Neural cell (in vitro differentiated cells): Measurements from ENCODE around the gene KCND2. TPM values are rescaled to one million over a fixed set of nuclear protein-coding genes. Genes with fewer than 3 reads are reported as not detected.

ENCODE experiments used
- H2AFZ ChIP-seq: fragments of 200-600, 300-800 bp; sonication (generic), shearing (Covaris generic); 2 replicates; pipeline ENCODE4 v1.6.0; 2014; ENCODE audit warnings: low read depth, mild to moderate bottlenecking, antibody characterized with exemption, low read length, moderate library complexity
- H3F3A ChIP-seq: fragments of 200-600 bp; shearing (Covaris generic); 2 replicates; pipeline ENCODE4 v1.6.1; 2016; ENCODE audit warnings: mild to moderate bottlenecking, moderate library complexity, mixed read lengths, antibody characterized with exemption, low read length; ENCODE audit not compliant: insufficient read depth, poor library complexity, severe bottlenecking
- H3K27ac ChIP-seq: fragments of 200-600, 300-800 bp; sonication (generic), shearing (Covaris generic); 2 replicates; pipeline ENCODE4 v1.5.1; 2014; ENCODE audit warnings: mild to moderate bottlenecking, low read length, moderate library complexity
- H3K27me3 ChIP-seq: fragments of 300-800, 200-600 bp; sonication (generic), shearing (Covaris generic); 2 replicates; pipeline ENCODE4 v1.6.0; 2014; ENCODE audit warnings: mild to moderate bottlenecking, low read depth, low read length, moderate library complexity; ENCODE audit not compliant: insufficient read depth
- H3K36me3 ChIP-seq: fragments of 300-800, 200-600 bp; sonication (generic), shearing (Covaris generic); 2 replicates; pipeline ENCODE4 v1.5.1; 2014; ENCODE audit warnings: mild to moderate bottlenecking, antibody characterized with exemption, low read length, moderate library complexity; ENCODE audit not compliant: insufficient read depth
- H3K4me2 ChIP-seq: fragments of 300-800, 200-600 bp; sonication (generic), shearing (Covaris generic); 2 replicates; pipeline ENCODE4 v1.6.0; 2014; ENCODE audit warnings: mild to moderate bottlenecking, low read length
- H3K4me3 ChIP-seq: fragments of 300-800, 200-600 bp; sonication (generic), shearing (Covaris generic); 2 replicates; pipeline ENCODE4 v1.5.1; 2014; ENCODE audit warnings: mild to moderate bottlenecking, low read length, moderate library complexity
- H3K79me2 ChIP-seq: fragments of 200-600 bp; shearing (Covaris generic); replicated peaks from 2 replicates; pipeline ENCODE4 v1.6.0; 2014; ENCODE audit warnings: mild to moderate bottlenecking, low read length, moderate library complexity; ENCODE audit not compliant: insufficient read depth
- H3K9ac ChIP-seq: fragments of 300-800, 200-600 bp; sonication (generic), shearing (Covaris generic); 2 replicates; pipeline ENCODE4 v1.6.1; 2016; ENCODE audit warnings: mild to moderate bottlenecking, low read length, mixed read lengths
- H3K9me2 ChIP-seq: fragments of 200-600 bp; shearing (Covaris generic); 2 replicates; pipeline ENCODE4 v1.6.1; 2016; ENCODE audit warnings: mild to moderate bottlenecking, low read length, mixed read lengths; ENCODE audit not compliant: insufficient read depth
- H3K9me3 ChIP-seq: fragments of 200-600, 300-800 bp; sonication (generic), shearing (Covaris generic); 2 replicates; pipeline ENCODE4 v1.6.1; 2016; ENCODE audit warnings: mild to moderate bottlenecking, mixed run types, low read length, moderate library complexity, mixed read lengths
- H4K20me1 ChIP-seq: fragments of 200-600 bp; shearing (Covaris generic); 2 replicates; pipeline ENCODE4 v1.6.1; 2016; ENCODE audit warnings: mild to moderate bottlenecking, mixed run types; ENCODE audit not compliant: insufficient read depth
- EP300 ChIP-seq: fragments of 450-650 bp; conservative IDR thresholded peaks from 2 replicates; pipeline ENCODE4 v1.6.1; 2014; ENCODE audit warnings: antibody characterized with exemption, mild to moderate bottlenecking, moderate library complexity; ENCODE audit not compliant: poor library complexity, severe bottlenecking
- EZH2 ChIP-seq: fragments of 200-600, 300-800 bp; shearing (Covaris generic), sonication (generic); IDR thresholded peaks from 2 replicates; pipeline ENCODE4 v1.6.1; 2014; ENCODE audit warnings: antibody characterized with exemption, low read length, borderline replicate concordance, mild to moderate bottlenecking; ENCODE audit not compliant: insufficient read depth, poor library complexity, severe bottlenecking
- MXI1 ChIP-seq: fragments of 450-650 bp; conservative IDR thresholded peaks from 2 replicates; pipeline ENCODE4 v1.6.1; 2014; ENCODE audit warnings: antibody characterized with exemption, mild to moderate bottlenecking; ENCODE audit not compliant: poor library complexity, severe bottlenecking
- POLR2AphosphoS5 ChIP-seq: IDR thresholded peaks from 2 replicates; pipeline ENCODE4 v1.6.1; 2012
- RAD21 ChIP-seq: fragments of 450-650 bp; conservative IDR thresholded peaks from 2 replicates; pipeline ENCODE4 v1.6.1; 2014; ENCODE audit warnings: antibody characterized with exemption, mild to moderate bottlenecking, moderate library complexity
- SMC3 ChIP-seq: fragments of 450-650 bp; conservative IDR thresholded peaks from 2 replicates; pipeline ENCODE4 v1.6.1; 2014; ENCODE audit warnings: antibody characterized with exemption, mild to moderate bottlenecking, moderate library complexity; ENCODE audit not compliant: poor library complexity
- TAF1 ChIP-seq: IDR thresholded peaks from 2 replicates; pipeline ENCODE4 v1.6.1; 2012; ENCODE audit warnings: low read depth
- polyA plus RNA-seq: library from polyadenylated mRNA; depleted of rRNA; stranded (reverse); fragments of >200 nt; gene quantifications from 2 replicates; pipeline ENCODE4 v1.2.3, GENCODE V29; 2014
- TF ChIP-seq, protein P1 (sequence below): fragments of 450-650 bp; IDR thresholded peaks from 2 replicates; pipeline ENCODE4 v1.5.1; 2014; ENCODE audit warnings: antibody characterized with exemption, mild to moderate bottlenecking, moderate library complexity; ENCODE audit not compliant: poor library complexity, severe bottlenecking
- TF ChIP-seq, protein P2 (sequence below): IDR thresholded peaks from 2 replicates; pipeline ENCODE4 v1.6.1; 2012; ENCODE audit warnings: borderline replicate concordance

Gene KCND2
- polyA plus RNA-seq, 1 donor from 2014 or later = 11.0 TPM

DNA sequence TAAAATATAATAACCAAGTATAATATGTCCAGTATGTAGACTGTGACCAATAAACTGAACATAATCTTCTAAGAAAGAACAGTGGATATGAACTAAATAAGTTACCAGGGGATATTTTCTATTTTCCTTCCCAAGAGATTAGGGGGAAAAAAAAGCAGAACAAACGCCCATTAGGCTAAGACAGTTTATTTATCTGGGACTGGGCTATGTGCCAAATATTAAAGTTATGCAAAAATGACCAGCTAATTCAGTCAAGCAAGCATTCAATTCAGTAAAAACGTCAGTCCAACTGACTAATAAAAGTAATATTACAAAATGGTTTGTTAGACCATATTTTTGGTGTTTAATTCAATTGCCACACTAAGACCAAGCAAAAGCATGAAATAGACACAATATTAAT, 462.8 kb downstream of the KCND2 start:
- no peak overlapping the region for H3K9ac ChIP-seq
- H3K4me3 ChIP-seq = no peak overlapping the region
- H3K27me3 ChIP-seq = no peaks in the 10 kb centered on the region
- no peaks in the 10 kb centered on the region for H3K36me3 ChIP-seq
- H2AFZ ChIP-seq = no peak overlapping the region
- no peak overlapping the region for H3K27ac ChIP-seq
- no peaks in the 10 kb centered on the region for H3F3A ChIP-seq
- no peak overlapping the region for H3K4me2 ChIP-seq
- no peaks in the 10 kb centered on the region for H3K79me2 ChIP-seq
- TF ChIP-seq MXI1 (no peak), SMC3 (no peak), EP300 (no peak), POLR2AphosphoS5 (no peak), RAD21 (no peak)
- TF ChIP-seq, protein P1, sequence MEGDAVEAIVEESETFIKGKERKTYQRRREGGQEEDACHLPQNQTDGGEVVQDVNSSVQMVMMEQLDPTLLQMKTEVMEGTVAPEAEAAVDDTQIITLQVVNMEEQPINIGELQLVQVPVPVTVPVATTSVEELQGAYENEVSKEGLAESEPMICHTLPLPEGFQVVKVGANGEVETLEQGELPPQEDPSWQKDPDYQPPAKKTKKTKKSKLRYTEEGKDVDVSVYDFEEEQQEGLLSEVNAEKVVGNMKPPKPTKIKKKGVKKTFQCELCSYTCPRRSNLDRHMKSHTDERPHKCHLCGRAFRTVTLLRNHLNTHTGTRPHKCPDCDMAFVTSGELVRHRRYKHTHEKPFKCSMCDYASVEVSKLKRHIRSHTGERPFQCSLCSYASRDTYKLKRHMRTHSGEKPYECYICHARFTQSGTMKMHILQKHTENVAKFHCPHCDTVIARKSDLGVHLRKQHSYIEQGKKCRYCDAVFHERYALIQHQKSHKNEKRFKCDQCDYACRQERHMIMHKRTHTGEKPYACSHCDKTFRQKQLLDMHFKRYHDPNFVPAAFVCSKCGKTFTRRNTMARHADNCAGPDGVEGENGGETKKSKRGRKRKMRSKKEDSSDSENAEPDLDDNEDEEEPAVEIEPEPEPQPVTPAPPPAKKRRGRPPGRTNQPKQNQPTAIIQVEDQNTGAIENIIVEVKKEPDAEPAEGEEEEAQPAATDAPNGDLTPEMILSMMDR = no peak
- no peaks in the 10 kb centered on the region for H3K9me2 ChIP-seq
- H3K9me3 ChIP-seq = no peaks in the 10 kb centered on the region
- no peaks in the 10 kb centered on the region for H4K20me1 ChIP-seq

DNA sequence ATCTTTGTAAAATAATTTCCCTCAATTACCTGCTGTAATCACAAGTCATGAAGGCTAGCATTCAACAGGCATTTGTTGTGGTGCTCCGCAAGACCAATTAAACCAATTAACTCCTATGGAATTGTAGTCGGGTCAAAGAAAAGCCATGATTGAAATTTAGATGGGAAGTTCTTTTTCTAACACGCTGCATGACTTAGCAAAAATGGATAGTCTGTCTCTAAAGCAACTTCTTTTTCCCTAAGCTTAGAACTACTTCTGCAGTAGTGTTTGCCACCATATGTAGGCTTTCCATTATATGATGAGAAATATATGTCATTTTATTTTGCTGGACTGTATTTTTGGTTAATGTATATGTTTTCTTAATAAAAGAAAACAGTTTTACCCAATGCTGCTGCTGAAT, 465.8 kb downstream of the KCND2 start:
- Histone ChIP-seq H3K9ac (no peak overlapping the region), H2AFZ (no peak overlapping the region), H3F3A (no peaks in the 10 kb centered on the region), H3K4me2 (no peak overlapping the region), H3K36me3 (no peaks in the 10 kb centered on the region), H3K27ac (no peak overlapping the region), H3K27me3 (no peaks in the 10 kb centered on the region), H3K9me2 (no peaks in the 10 kb centered on the region), H3K4me3 (no peak overlapping the region), H3K79me2 (no peaks in the 10 kb centered on the region), H4K20me1 (no peaks in the 10 kb centered on the region), H3K9me3 (no peaks in the 10 kb centered on the region)
- TF ChIP-seq RAD21 = no peak

DNA sequence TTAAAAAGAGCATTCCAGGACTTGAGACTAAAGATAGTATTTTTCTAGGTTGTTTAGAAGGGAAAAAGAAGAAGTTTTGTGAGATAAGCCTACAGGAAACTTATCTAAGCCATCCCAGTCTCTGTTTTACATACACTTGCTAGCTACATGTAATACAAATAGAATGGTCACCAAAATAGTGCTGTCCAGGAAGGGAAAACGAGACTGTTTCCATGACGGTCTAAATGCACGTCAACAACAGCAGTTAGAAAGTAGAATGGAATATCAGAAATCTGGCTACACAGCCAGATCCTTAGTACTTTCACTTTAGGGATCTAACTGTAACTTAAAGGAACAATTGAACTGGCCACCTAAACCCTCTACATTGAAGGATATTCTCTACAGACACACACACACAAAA, 467.4 kb downstream of the KCND2 start:
- no peaks in the 10 kb centered on the region for H3F3A ChIP-seq
- no peaks in the 10 kb centered on the region for H3K79me2 ChIP-seq
- TF ChIP-seq, protein P2, sequence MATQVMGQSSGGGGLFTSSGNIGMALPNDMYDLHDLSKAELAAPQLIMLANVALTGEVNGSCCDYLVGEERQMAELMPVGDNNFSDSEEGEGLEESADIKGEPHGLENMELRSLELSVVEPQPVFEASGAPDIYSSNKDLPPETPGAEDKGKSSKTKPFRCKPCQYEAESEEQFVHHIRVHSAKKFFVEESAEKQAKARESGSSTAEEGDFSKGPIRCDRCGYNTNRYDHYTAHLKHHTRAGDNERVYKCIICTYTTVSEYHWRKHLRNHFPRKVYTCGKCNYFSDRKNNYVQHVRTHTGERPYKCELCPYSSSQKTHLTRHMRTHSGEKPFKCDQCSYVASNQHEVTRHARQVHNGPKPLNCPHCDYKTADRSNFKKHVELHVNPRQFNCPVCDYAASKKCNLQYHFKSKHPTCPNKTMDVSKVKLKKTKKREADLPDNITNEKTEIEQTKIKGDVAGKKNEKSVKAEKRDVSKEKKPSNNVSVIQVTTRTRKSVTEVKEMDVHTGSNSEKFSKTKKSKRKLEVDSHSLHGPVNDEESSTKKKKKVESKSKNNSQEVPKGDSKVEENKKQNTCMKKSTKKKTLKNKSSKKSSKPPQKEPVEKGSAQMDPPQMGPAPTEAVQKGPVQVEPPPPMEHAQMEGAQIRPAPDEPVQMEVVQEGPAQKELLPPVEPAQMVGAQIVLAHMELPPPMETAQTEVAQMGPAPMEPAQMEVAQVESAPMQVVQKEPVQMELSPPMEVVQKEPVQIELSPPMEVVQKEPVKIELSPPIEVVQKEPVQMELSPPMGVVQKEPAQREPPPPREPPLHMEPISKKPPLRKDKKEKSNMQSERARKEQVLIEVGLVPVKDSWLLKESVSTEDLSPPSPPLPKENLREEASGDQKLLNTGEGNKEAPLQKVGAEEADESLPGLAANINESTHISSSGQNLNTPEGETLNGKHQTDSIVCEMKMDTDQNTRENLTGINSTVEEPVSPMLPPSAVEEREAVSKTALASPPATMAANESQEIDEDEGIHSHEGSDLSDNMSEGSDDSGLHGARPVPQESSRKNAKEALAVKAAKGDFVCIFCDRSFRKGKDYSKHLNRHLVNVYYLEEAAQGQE = no peak
- no peak for TF ChIP-seq EZH2
- no peak for TF ChIP-seq SMC3
- no peak for TF ChIP-seq TAF1
- no peak for TF ChIP-seq POLR2AphosphoS5
- no peak for TF ChIP-seq EP300
- TF ChIP-seq, protein P1 = no peak
- TF ChIP-seq MXI1 = no peak
- TF ChIP-seq RAD21 = no peak
- H4K20me1 ChIP-seq = no peaks in the 10 kb centered on the region
- H3K27me3 ChIP-seq = no peaks in the 10 kb centered on the region
- H3K4me2 ChIP-seq = no peak overlapping the region
- no peak overlapping the region for H2AFZ ChIP-seq
- H3K9ac ChIP-seq = no peak overlapping the region
- no peaks in the 10 kb centered on the region for H3K36me3 ChIP-seq
- H3K27ac ChIP-seq = no peak overlapping the region
- no peaks in the 10 kb centered on the region for H3K9me2 ChIP-seq
- H3K4me3 ChIP-seq = no peak overlapping the region
- H3K9me3 ChIP-seq = no peaks in the 10 kb centered on the region
